Fibroblast of lung (primary cell): ENCODE measurements around the gene ABLIM2.

ENCODE experiments used
- CTCF ChIP-seq, 2 donors: IDR thresholded peaks in 1 of 2; conservative IDR thresholded peaks in 1 of 2; 1 replicate in 1 of 2; 2 replicates in 1 of 2; pipeline ENCODE4 v1.5.1; 2011 to 2012; ENCODE audit warnings: low read length in 2 of 2, control low read depth in 1 of 2, inconsistent platforms in 1 of 2, low read depth in 1 of 2, mild to moderate bottlenecking in 1 of 2
- EZH2 ChIP-seq: IDR thresholded peaks from 2 replicates; pipeline ENCODE4 v1.5.1; 2012; ENCODE audit warnings: low read length, control low read depth, mild to moderate bottlenecking; ENCODE audit errors: missing control alignments

DNA sequence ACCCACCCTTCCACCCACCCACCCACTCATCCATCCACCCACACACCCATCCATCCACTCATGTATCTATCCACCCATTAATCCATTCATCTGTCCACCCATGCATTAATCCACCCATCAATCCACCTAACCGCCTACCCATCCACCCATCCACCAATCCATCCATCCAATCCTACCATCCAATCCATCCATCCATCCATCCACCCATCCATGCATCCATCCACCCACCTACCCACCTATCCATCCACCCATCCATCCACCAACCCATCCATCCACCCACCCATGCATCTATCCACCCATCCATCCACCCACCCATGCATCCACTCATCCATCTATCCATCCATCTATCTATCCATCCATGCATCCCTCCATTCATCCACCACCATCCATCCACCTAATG, 184.2 kb downstream of the ABLIM2 start:
- TF ChIP-seq CTCF (conservative IDR thresholded peaks at IDR 0.05 in 1 of 2, IDR thresholded peaks at IDR 0.05 in 1 of 2; ENCODE audit: low read depth in 1 of 2, low read length in 2 of 2) (no peak), EZH2 (no peak)
